H1 (cell line): Measurements from ENCODE around the gene EPB41L4B. TPM values are rescaled to one million over a fixed set of nuclear protein-coding genes. Genes with fewer than 3 reads are reported as not detected.

ENCODE experiments used
- CTCF ChIA-PET: fragments of 300-600 bp; sonication (Branson Sonifier 250); formaldehyde crosslinking; loops from one replicate; lab custom pipeline; 2021; ENCODE audit not compliant: partially characterized antibody; lab: Charles Lee
- POLR2A ChIA-PET: fragments of 300-600 bp; sonication (Branson Sonifier 250); formaldehyde crosslinking; loops from one replicate; lab custom pipeline; 2021; ENCODE audit warnings: inconsistent platforms; ENCODE audit not compliant: partially characterized antibody; lab: Charles Lee
- DNase-seq, 2 experiments: peaks; one replicate each; pipeline versions ENCODE4 v3.0.0 to v3.0.0-alpha.2; 2010 to 2022; ENCODE audit warnings: low spot score in 2 of 2, low read depth in 1 of 2, mixed read lengths in 1 of 2
- FAIRE-seq: peaks from 2 replicates; lab custom pipeline; 2011; peaks lifted over from hg19 to GRCh38; lab: Jason Lieb, UNC
- H2AFZ ChIP-seq: 2 replicates; pipeline ENCODE4 v1.8.1; 2012; ENCODE audit warnings: low read length, inconsistent platforms
- H2AK5ac ChIP-seq: 2 replicates; pipeline ENCODE4 v1.6.1; 2013; ENCODE audit warnings: low read depth, low read length
- H2BK120ac ChIP-seq: replicated peaks from 2 replicates; pipeline ENCODE3; 2013; ENCODE audit warnings: low read depth, low read length, inconsistent platforms
- H2BK12ac ChIP-seq: 2 replicates; pipeline ENCODE4 v1.6.1; 2013; ENCODE audit warnings: low read depth, low read length
- H2BK15ac ChIP-seq: 2 replicates; pipeline ENCODE4 v1.6.1; 2013; ENCODE audit warnings: low read length
- H2BK20ac ChIP-seq: 2 replicates; pipeline ENCODE4 v1.6.1; 2013; ENCODE audit warnings: low read length
- H2BK5ac ChIP-seq: 2 replicates; pipeline ENCODE4 v1.6.1; 2013; ENCODE audit warnings: low read depth, low read length
- H3K14ac ChIP-seq: 2 replicates; pipeline ENCODE4 v1.6.1; 2013; ENCODE audit warnings: inconsistent platforms; ENCODE audit not compliant: insufficient read length
- H3K18ac ChIP-seq: 2 replicates; pipeline ENCODE4 v1.6.1; 2013; ENCODE audit warnings: low read length; ENCODE audit errors: extremely low read depth
- H3K23ac ChIP-seq: 2 replicates; pipeline ENCODE4 v1.6.1; 2013; ENCODE audit warnings: inconsistent platforms; ENCODE audit not compliant: insufficient read length
- H3K23me2 ChIP-seq: 2 replicates; pipeline ENCODE4 v1.6.1; 2013; ENCODE audit warnings: low read depth, low read length
- H3K27ac ChIP-seq: 2 replicates; pipeline ENCODE4 v1.6.1; 2011; ENCODE audit warnings: low read depth, low read length, inconsistent platforms
- H3K27me3 ChIP-seq, 4 experiments: replicated peaks in 1 of 4; 1 replicate in 1 of 4; 2 replicates in 3 of 4; pipeline versions ENCODE4 v1.6.1 to v1.8.1; 2011 to 2013; ENCODE audit warnings: low read length in 3 of 4, mild to moderate bottlenecking in 3 of 4, inconsistent platforms in 2 of 4, mixed read lengths in 2 of 4, moderate library complexity in 1 of 4; ENCODE audit not compliant: control insufficient read depth in 3 of 4, insufficient read depth in 3 of 4; ENCODE audit errors: extremely low read depth in 1 of 4
- H3K36me3 ChIP-seq, 4 experiments: 2 replicates each; pipeline versions ENCODE4 v1.6.1 to v1.8.1; 2011 to 2013; ENCODE audit warnings: mild to moderate bottlenecking in 4 of 4, low read length in 3 of 4, moderate library complexity in 2 of 4, control low read depth in 1 of 4, inconsistent platforms in 1 of 4; ENCODE audit not compliant: insufficient read depth in 4 of 4, control insufficient read depth in 2 of 4
- H3K4ac ChIP-seq: replicated peaks from 2 replicates; pipeline ENCODE3; 2013; ENCODE audit warnings: low read length, low read depth, mixed read lengths, inconsistent platforms; ENCODE audit not compliant: insufficient read length
- H3K4me1 ChIP-seq, 4 experiments: replicated peaks in 1 of 4; 1 replicate in 1 of 4; 2 replicates in 3 of 4; pipeline versions ENCODE4 v1.6.1 to v1.8.1; 2011 to 2013; ENCODE audit warnings: low read length in 3 of 4, inconsistent platforms in 2 of 4, mixed read lengths in 1 of 4; ENCODE audit not compliant: insufficient read depth in 4 of 4, control insufficient read depth in 3 of 4
- H3K4me2 ChIP-seq, 2 experiments: 2 replicates each; pipeline versions ENCODE4 v1.6.1 to v1.8.1; 2011 to 2013; ENCODE audit warnings: low read depth in 2 of 2, low read length in 2 of 2, control low read depth in 1 of 2, inconsistent platforms in 1 of 2, mild to moderate bottlenecking in 1 of 2; ENCODE audit not compliant: insufficient read depth in 1 of 2
- H3K4me3 ChIP-seq, 4 experiments: fragments of 200-600, 300-600 bp in 1 of 4; sonication (generic), shearing (Covaris generic), sonication (Bioruptor Twin) in 1 of 4; 2 replicates each; pipeline versions ENCODE4 v1.5.1 to v1.8.1; 2011 to 2016; ENCODE audit warnings: low read length in 4 of 4, low read depth in 3 of 4, control low read depth in 2 of 4, inconsistent platforms in 2 of 4, mild to moderate bottlenecking in 2 of 4, mixed read lengths in 1 of 4, moderate library complexity in 1 of 4; ENCODE audit not compliant: insufficient read depth in 2 of 4; ENCODE audit errors: extremely low read depth in 1 of 4
- H3K56ac ChIP-seq: replicated peaks from 2 replicates; pipeline ENCODE3; 2013; ENCODE audit warnings: low read depth, mild to moderate bottlenecking, mixed read lengths, low read length, inconsistent platforms; ENCODE audit not compliant: insufficient read length
- H3K79me1 ChIP-seq: 2 replicates; pipeline ENCODE4 v1.6.1; 2013; ENCODE audit warnings: low read depth, low read length, control low read depth
- H3K79me2 ChIP-seq, 2 experiments: 2 replicates each; pipeline versions ENCODE4 v1.6.1 to v1.8.1; 2012 to 2013; ENCODE audit warnings: low read length in 2 of 2, mild to moderate bottlenecking in 2 of 2, inconsistent platforms in 1 of 2; ENCODE audit not compliant: insufficient read depth in 2 of 2, control insufficient read depth in 1 of 2
- H3K9ac ChIP-seq, 4 experiments: replicated peaks in 1 of 4; 1 replicate in 1 of 4; 2 replicates in 3 of 4; pipeline versions ENCODE4 v1.6.1 to v1.8.1; 2011 to 2013; ENCODE audit warnings: low read depth in 3 of 4, low read length in 3 of 4, control low read depth in 2 of 4, mild to moderate bottlenecking in 2 of 4, moderate library complexity in 2 of 4, inconsistent platforms in 1 of 4; ENCODE audit errors: extremely low read depth in 1 of 4
- H3K9me3 ChIP-seq, 2 experiments: 2 replicates each; pipeline versions ENCODE4 v1.6.1 to v1.8.1; 2012 to 2013; ENCODE audit warnings: mild to moderate bottlenecking in 2 of 2, moderate library complexity in 2 of 2, control low read depth in 1 of 2, inconsistent platforms in 1 of 2, low read depth in 1 of 2, low read length in 1 of 2, mixed read lengths in 1 of 2; ENCODE audit not compliant: insufficient read depth in 2 of 2
- H4K20me1 ChIP-seq, 2 experiments: replicated peaks in 1 of 2; 2 replicates each; pipeline versions ENCODE3 to v1.8.1; 2011 to 2013; ENCODE audit warnings: inconsistent platforms in 2 of 2, low read length in 2 of 2, mild to moderate bottlenecking in 1 of 2; ENCODE audit not compliant: insufficient read depth in 2 of 2, control insufficient read depth in 1 of 2
- H4K5ac ChIP-seq: 2 replicates; pipeline ENCODE4 v1.6.1; 2013; ENCODE audit warnings: low read length, low read depth, mixed read lengths, inconsistent platforms; ENCODE audit not compliant: insufficient read length
- H4K8ac ChIP-seq: 2 replicates; pipeline ENCODE4 v1.8.0; 2013; ENCODE audit warnings: mild to moderate bottlenecking, moderate library complexity, low read length, inconsistent platforms; ENCODE audit not compliant: insufficient read depth; ENCODE audit errors: extremely low read depth
- H4K91ac ChIP-seq: replicated peaks from 2 replicates; pipeline ENCODE3; 2013; ENCODE audit warnings: low read length, mixed read lengths, inconsistent platforms; ENCODE audit not compliant: insufficient read length
- CEBPB ChIP-seq: IDR thresholded peaks from 2 replicates; pipeline ENCODE4 v1.6.1; 2012; ENCODE audit warnings: low read depth, low read length
- CREB1 ChIP-seq: IDR thresholded peaks from 2 replicates; pipeline ENCODE4 v1.6.1; 2012; ENCODE audit warnings: inconsistent platforms
- HDAC2 ChIP-seq, 2 experiments: fragments of 300-600 bp in 1 of 2; sonication (generic) in 1 of 2; IDR thresholded peaks; 2 replicates each; pipeline ENCODE4 v1.6.1; 2011 to 2012; ENCODE audit warnings: low read depth in 2 of 2, low read length in 2 of 2, mild to moderate bottlenecking in 2 of 2, moderate library complexity in 2 of 2, borderline replicate concordance in 1 of 2, inconsistent platforms in 1 of 2
- TBP ChIP-seq: IDR thresholded peaks from 2 replicates; pipeline ENCODE4 v1.6.1; 2011; ENCODE audit warnings: low read depth, low read length, improper control_type of control experiment
- WGBS, 2 experiments: shearing (Covaris generic) in 1 of 2; methylation state at CpG; one replicate each; pipeline versions ENCODE4 v1.1.6 to v1.1.7; 2013 to 2015; ENCODE audit warnings: low lambda C conversion rate in 2 of 2, mixed read lengths in 2 of 2, inconsistent platforms in 1 of 2, low coverage in 1 of 2, missing lambda C conversion rate in 1 of 2; ENCODE audit not compliant: insufficient replicate concordance in 2 of 2, insufficient coverage in 1 of 2, insufficient read length in 1 of 2; ENCODE audit errors: extremely low coverage in 1 of 2, missing lambda C conversion rate in 1 of 2; 5-methylcytosine and 5-hydroxymethylcytosine counted together
- polyA plus RNA-seq, 7 experiments: library from polyadenylated mRNA; depleted of rRNA in 3 of 7; stranded (reverse) in 5 of 7; unstranded in 2 of 7; fragments of >200 nt in 5 of 7; fragments of 200-250 nt in 2 of 7; gene quantifications; 1 replicate in 5 of 7; 2 replicates in 1 of 7; 4 replicates in 1 of 7; pipeline versions ENCODE4 v1.2.1 to v1.2.3, GENCODE V29; 2011 to 2013; ENCODE audit warnings: missing spikeins in 2 of 7, mixed read lengths in 2 of 7
- total RNA-seq: library from RNA; stranded (reverse); fragmentation: NEBNext Ultra II Directional; extraction: Animal tissue kit (Norgen Biotek cat#: 25700); gene quantifications from 2 replicates; pipeline ENCODE4 v1.2.1, GENCODE V29; 2021

Gene EPB41L4B
- total and polyA plus RNA-seq, 2 of the 8 experiments (the other 6 are each of a cell fraction or from before 2014, with no cell fraction given), result 11.9 to 25.0 TPM

DNA sequence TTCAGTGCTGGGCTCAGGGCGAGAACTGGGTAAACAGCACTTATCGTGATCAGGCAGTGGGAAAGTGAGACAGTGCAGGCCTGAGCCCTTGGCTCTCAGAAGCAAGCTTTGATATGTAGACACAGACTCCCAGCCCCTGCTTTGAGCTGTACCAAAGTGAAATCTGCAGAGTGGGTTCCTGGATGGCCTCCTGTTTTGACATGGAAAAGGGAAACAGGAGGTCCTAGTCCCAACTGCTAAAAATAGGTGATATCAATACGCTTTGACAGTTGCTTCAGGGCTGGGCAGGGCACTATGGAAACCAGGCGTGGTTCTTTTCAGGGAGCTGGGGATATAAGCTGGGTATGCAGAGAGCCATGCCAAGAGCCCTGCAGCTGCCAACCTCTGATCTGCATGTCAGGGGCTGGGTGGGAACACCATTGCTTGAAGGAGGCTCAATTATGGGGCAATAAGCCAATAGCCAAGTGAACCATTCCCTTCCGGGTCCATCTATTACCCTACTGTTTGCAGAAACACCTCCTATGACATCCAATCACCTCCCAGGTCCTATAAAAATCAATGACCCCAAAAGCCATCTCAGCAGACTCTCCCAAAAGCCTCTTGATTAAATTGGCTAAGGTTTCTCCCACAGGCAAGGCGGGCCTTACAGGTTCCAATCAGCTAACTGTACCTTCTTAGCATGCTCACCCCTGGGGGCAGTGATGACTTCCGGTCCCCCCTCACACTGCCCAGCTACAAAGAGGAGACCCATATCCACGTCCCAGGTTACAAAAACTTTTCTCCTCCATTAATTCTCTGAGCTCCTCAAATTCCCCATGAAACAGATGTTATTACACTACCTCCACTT, 45.8 kb downstream of the EPB41L4B start:
- no peak overlapping the region for H2BK5ac ChIP-seq
- H3K14ac ChIP-seq, result no peak overlapping the region
- 0 out of 8 replicates have a peak, but pooled peaks cover 0 to 2% (median 0%) of the 10 kb centered on the region in 4 experiments for H3K36me3 ChIP-seq
- H3K4me2 ChIP-seq, result no peak overlapping the region
- H3K18ac ChIP-seq, result no peak overlapping the region
- H3K27me3 ChIP-seq, result no peaks in the 10 kb centered on the region
- no peaks in the 10 kb centered on the region for H3K9me3 ChIP-seq
- H2BK20ac ChIP-seq, result no peak overlapping the region
- no peaks in the 10 kb centered on the region for H3K23me2 ChIP-seq
- H3K79me1 ChIP-seq, result peaks cover 2% of the 10 kb centered on the region; the same call in 1 of the 2 replicates
- no peak overlapping the region; a peak in 1 of 7 replicates for H3K9ac ChIP-seq
- ChIA-PET CTCF (interaction anchor here (1.0 to 2.0 kb wide), 7 partner anchors 11 to 76 kb away, joined by 3 to 6 read pairs (median 3); no protein-coding TSS in a partner anchor), POLR2A (no interaction called here)
- FAIRE-seq (no peak), DNase-seq (no peak)
- H3K4me1 ChIP-seq, result peaks cover 0 to 4% (median 4%) of the 10 kb centered on the region in 4 experiments; a peak in 6 of 7 replicates
- H3K79me2 ChIP-seq, result peaks cover 4 to 6% of the 10 kb centered on the region in 2 experiments; a peak in 3 of 4 replicates
- no peak overlapping the region for H3K4me3 ChIP-seq
- no peak overlapping the region for H4K5ac ChIP-seq
- H2AFZ ChIP-seq, result no peak overlapping the region
- H4K20me1 ChIP-seq, result peaks cover 5 to 7% of the 10 kb centered on the region in 2 experiments
- no peak overlapping the region for H2BK120ac ChIP-seq
- WGBS, 2 experiments, result 89% methylated on average over 8 of the region's 8 CpGs; no CpG with 5 or more reads in 1 of the 2 experiments
- H2BK12ac ChIP-seq, result no peak overlapping the region
- H3K4ac ChIP-seq, result no peak overlapping the region
- no peak overlapping the region for H3K27ac ChIP-seq
- no peak overlapping the region for H4K8ac ChIP-seq
- H2BK15ac ChIP-seq, result no peak overlapping the region
- no peak overlapping the region for H4K91ac ChIP-seq
- H2AK5ac ChIP-seq, result no peak overlapping the region
- no peak overlapping the region for H3K23ac ChIP-seq
- H3K56ac ChIP-seq, result no peak overlapping the region
- TF ChIP-seq CEBPB, result no peak
- TF ChIP-seq CREB1, result no peak
- TF ChIP-seq HDAC2 (IDR thresholded peaks at IDR 0.05; ENCODE audit: borderline replicate concordance in 1 of 2, low read depth in 2 of 2, low read length in 2 of 2), result no peak
- TF ChIP-seq TBP, result no peak
